Activated CD8-positive, alpha-beta memory T cell treated with anti-CD3 and anti-CD28 coated beads for 24 hours (primary cell): ENCODE measurements around the gene ZFP91.

Experiments
- DNase-seq: peaks from one replicate; pipeline ENCODE4 v3.0.0-alpha.2; 2020

ZFP91 gene

DNA sequence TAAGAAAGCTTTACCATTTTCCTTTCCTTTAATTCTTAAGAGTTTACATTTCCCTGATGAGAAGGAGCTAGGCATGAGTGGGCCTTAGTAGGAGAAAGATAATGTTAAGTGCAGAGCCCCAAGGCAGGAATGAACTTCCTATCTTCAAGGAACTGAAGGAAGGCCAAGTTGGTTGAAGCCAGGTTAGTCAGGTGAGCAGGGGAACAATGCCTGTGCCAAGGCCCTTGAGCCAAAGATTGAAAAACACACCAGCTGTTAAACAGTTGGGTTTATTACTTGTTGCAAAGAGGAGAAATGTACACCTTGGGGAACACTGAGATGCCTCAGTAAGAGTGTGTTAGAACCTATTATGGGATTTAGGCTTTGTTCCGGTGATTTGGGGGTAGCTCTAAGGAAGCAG is 53.6 kb downstream of the ZFP91 start:
- DNase-seq = no peak

DNA sequence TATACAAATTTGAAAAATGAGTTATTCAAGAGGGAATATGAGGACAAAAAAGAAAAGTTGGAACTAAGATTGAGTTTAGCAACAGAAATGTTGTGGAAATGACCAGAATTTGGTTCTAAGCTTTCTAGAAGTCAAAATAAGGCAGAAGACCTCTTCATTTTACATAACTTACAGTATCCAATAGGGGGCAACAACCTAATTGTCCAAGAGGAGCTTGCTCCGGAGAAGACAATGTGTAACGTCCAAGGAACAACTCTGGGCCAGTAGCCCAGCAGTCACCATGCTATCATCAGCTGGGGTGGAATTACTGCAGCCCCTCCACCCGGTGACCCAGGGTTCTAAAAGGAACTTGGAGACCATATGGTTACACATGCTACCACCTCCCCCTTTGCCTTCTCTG is 57.7 kb downstream of the ZFP91 start:
- DNase-seq = no peak

DNA sequence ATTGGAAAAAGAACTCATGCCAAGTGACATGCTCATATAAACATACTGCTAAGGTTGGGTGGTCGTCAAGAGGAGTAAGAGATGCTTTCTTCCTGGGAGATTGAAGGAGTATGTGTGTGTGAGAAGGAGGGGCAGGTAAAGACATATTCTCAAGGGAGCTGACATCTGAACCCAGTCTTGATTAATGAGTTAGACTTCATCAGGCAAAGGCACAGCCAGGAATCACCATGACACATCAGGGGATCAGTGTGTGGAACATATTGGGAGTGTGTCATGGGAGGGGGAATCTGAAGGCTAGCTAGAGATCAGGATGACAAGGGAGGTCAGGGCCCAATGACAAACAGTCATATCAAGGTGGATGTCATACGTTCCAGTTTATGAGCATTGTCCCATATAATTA is 58.5 kb downstream of the ZFP91 start:
- DNase-seq = no peak

DNA sequence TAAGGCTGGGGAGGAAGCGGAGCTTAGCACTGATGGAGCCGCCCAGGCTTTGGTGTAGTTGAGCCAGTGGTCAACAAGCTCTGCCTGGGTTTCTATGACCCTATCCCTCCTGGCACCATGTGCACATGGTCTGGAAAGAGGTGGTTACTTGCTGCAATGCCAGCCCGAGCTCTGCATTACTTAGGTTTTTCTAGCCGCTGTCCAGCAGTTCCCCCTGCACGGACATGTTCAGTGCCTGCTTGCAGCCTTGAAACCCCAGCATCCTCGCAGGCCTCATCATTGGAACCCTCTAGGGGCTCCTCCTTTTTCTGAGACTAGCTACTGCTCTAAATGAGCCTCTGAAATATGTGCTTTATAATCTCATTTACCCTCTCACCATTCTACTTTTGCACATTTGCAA is 60.2 kb downstream of the ZFP91 start:
- DNase-seq = no peak

DNA sequence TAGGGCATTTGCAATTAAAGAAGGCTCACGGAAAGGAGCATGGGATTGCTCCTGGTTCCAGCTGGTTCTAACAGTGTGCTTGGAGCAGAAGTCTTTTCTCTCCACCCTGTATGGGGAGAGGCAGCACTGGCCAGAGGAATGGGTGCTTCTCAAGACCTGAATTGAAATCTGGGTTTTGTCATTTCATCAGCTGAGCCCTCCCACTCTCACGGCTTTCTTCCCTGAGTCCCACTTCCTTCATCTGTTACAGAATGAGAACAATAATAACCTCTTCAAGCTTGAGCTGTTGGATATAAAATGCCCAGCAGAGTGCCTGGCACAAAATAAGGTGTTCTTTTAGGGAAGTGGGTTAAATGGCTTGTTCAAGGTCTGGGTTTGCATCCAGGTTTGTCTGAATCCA is 60.8 kb downstream of the ZFP91 start:
- DNase-seq = no peak

DNA sequence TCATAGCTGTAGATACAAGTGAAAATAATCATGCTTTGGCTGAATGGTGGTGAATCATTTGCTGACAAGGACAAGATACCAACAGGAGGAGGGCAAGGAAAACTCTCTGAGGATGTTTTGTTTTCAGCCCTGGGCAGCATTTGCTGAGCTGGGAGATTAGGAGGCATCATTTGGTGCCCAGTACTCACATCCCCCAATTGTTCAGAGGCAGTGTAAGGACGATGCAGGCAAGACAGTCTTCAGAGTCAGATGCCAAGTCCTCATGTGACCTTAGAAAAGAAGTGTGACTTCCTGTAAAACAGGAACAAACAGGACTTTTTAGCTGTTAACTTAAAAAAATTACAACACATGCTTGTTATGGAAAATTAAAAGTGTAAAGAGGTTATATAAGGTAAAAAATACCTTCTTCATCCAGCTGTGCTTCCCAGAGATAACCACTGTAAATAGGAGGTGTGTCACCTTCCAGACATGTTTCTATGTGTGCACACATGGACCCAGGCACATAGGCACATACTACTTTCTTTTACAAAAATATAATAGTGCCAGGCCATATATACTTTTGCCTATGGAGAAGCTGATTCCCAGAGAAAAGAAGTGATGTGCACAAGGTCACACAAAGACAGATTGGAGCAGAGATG is 61.6 kb downstream of the ZFP91 start:
- DNase-seq = no peak

DNA sequence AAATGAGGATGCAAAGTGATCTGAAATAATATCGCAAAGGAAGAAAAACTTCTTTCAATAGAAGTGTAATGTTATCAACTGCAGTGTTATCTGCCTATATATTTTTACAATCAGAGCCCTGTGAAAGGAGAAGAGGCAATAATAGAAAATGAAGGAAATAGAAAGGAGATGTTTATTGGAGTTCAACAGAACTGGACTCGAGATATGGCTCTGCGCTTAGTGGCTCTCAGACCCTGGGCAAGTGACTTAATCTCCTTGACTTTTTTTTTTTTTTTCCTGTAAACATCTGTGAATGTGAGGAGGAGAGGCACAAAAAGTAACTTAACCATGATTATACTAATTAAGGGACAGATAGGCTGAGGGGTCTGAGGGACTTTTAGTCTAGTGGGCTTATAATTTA is 62.5 kb downstream of the ZFP91 start:
- DNase-seq = no peak

DNA sequence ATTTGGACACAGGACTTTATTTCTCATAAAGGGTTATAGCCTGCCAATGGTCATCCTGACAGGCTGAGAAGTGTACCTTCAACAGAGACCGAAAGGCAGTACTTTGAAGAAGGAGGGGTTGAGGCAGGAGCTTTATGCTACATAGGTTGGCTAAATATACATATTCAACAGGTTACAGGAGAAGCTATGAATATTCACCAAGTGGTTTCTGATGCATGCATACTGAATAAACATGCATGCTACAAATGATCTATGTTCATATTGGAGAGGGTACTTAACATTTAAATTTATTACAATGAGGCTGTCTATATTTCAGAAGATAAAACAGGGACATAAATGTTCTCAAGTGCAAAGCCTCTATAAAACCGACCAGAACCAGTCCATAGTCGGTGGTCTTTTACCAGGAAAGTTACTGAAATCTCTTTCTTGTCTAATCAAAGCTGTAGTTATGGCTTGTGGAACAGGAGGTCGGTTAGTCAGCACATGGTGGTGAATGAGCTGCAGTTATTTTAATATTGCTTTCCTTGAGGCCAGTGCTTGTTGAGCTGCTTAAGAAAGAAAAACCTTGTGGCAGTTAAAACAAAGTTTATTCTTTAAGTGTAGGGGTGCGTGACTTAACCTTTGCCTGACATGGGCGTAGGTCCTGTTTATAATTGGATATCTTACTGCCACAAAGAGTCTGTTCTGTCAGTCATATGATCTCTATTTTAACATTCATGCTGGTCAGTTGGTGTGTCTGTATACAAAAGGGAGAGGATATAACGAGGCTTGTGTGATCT is 63.1 kb downstream of the ZFP91 start:
- no peak for DNase-seq

DNA sequence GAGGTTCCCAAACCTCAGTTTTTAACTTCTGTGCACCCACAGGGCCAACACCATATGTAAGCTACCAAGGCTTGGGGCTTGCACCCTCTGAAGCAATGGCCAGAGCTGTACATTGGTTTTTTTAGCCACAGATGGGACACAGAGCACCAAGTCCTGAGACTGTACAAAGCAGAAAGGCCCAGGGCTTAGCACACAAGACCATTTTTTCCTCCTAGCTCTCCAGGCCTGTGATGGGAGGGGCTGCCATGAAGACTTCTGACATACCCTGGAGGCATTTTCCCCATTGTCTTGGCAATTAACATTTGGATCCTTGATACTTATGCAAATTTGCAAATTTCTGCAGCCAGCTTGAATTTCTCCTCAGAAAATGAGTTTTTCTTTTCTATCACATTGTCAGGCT is 67.0 kb downstream of the ZFP91 start:
- no peak for DNase-seq

DNA sequence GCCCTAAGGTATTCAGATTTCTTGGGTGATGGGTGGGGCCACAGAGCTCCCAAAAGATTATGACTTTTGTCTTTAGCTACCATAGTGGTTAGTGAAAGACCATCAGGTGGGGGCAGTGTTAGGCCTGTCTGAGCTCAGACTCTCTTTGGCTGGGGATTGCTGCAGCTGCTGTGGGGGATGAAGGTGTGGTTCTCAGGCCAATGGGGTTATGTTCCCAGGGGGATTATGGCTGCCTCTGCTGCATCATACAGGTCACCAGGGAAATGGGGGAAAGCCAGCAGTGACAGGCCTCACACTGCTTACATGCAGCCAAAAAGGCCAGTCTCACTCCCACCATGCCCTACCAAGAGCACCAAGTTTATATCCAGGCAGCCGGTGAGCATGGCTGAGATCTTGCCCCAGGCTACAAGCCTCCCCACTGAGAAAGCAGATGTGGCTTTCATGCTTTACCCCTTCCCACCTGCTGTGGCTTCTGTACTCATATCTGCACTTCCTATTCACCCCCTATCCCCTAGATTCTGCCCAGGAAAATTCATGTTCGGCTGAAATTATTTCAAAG is 68.4 kb downstream of the ZFP91 start:
- DNase-seq = no peak

DNA sequence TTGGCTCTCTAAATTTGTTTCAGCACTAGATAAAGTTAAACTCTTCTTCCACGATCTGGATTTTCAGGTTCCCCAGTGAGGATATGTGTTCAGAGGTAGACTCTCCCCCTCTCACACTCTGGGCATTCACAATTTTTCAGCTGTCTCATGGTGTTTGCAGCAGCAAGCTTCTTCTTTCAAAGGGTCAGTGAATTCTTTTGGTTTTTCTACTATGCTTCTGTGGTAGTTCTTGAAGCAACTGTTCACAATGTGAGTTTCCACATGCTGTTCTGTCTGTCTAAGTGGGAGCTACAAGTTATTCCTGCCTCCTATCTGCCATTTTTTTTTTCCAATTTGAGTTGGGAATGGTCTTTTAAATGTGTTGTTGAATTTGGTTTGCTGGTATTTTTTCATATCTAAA is 69.0 kb downstream of the ZFP91 start:
- no peak for DNase-seq

DNA sequence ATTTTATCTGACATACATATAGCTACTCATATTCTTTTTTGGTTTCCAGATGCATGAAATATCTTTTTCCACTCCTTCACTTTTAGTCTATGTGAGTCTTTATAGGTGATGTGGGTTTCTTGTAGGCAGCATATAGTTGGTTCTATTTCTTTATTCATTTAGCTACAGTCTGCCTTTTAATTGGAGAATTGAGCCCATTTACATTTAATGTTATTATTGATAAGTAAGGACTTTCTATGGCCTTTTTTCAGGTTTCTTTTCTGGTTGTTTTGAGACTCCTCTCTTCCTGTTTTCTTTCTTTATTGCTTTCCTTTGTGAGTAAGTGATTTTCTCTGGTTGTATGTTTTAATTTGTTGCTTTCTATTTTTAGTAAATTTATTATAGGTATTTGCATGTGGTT is 70.8 kb downstream of the ZFP91 start:
- DNase-seq = no peak

DNA sequence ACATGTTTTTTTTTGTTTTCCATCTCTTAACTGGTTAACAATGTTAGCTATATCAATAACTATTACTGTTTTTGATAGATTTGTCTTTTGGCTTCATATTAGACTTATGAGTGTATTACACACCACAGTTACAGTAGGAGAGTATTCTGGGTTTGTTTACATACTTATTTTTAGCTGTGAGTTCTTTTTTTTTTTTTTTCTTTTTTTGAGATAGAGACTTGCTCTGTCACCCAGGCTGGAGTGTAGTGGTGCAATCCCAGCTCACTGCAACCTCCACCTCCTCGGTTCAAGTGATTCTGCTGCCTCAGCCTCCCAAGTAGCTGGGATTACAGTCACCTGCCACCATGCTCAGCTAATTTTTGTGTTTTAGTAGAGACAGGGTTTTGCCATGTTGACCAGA is 71.6 kb downstream of the ZFP91 start:
- no peak for DNase-seq

DNA sequence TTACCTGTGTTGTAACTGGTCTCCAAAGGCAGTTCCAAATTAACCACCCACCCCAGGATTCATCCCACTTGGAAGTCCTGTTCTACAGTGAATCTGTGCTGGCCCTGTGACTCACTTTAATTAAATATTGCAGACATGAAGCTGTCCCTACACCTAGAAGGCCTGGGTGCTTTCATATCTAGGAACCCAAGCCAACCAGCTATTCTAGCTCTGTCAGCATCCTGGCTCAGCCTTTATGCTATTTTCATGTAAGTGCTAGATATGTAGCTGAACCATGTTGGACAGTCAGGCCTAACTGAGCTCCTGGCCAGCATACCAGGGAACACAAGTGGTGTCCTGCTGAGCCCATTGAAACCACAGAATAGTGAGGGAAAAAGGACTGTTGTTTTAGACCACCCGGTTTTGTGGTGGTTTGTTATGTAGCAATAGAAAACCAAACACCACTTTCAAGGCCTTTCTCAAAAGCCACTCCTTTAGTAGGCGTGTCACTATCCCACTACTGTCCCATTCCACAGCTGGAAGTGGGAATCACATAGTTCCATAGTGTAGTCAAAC is 73.9 kb downstream of the ZFP91 start:
- DNase-seq = no peak

DNA sequence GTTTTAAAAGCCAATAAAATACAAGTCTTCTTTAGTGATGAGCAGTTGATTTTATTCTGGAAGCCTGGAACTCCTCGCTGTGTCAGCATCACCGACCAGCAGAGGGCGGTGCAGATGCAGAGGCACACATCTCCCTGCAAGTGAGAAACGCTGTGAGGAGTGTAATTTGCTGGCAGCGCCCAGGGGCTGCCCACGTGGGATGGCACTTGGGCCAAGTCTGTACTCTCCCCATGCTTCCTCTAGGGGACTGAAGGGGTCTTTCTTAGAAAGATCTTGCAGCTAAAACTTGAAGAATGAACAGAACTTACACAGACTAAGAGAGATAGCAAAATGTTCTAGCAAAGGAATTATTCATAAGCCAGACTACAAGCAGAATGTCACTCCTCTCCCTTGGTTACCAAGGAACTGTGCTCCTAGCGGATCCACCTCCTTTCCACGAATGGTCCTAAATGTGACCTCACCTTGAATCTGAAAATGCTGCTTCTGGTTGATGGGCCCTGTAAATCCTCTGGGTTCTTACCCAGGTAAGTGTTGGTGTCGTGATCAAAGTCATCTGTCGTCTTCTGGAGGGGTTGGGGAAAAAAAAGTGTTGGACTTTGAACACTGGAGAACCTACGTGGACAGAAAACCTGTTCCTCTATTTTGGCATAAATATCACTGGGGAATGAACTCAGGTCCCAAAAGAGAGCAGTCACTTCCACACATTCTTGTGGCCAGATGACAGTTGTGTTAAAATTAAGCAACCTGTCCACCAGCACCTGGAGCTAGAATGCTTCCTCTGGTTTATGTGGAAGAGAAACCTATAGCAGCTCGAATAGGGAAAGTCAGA is 75.4 kb downstream of the ZFP91 start:
- peak; percentile 90 for DNase-seq

DNA sequence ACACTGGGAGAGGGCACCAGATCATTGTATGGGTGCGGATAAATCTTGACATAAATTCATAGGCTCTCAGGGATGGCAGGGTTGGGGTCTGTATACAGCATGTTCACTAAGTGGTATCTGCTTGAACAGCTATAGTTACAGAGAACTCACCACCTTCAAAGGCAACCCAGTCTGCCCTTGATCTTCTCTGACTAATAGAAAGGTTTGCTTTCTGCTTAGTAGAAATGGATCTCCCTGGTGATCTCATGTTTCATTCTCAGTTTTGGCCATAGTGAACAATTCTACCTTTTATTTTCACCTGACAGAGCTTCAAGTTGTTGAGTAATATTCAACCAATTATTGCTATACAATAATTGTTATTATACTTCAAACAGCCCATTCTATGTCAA is 76.0 kb downstream of the ZFP91 start:
- no peak for DNase-seq

DNA sequence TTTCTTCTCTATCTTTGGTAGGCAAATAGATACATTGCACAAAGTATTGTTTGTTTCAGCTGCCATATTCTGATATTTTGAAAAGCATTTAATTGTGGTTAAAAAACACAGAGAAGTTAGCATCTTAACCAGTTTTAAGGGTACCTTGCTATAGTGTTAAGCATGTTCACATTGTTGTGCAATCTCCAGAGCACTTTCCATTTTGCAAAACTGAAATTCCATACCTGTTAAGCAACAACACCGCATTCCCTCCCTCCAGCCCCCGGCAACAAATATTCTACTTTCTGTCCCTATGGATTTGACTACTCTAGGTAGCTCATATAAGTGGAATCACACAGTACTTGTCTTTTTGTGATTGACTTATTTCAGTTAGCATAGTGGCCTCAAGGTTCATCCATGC is 77.5 kb downstream of the ZFP91 start:
- DNase-seq = no peak

DNA sequence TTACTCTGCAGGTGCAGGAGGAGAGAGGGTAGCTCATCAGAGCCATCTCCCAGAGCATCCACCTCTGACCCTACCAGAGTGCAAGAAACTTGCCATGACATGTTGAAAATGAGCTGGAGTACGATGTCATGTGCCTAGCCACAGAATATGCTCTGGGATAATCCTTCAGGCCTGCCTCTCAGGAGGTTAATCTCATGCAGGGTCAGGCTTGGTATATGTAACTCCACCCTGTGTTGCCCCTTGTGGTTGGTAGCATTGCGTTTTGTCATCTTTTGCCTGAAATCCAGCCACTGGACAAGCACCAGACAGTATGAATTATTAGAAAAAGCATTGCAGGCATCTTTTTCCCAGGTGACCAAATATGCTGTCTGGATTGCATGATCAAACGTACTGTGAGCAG is 79.8 kb downstream of the ZFP91 start:
- DNase-seq = no peak

DNA sequence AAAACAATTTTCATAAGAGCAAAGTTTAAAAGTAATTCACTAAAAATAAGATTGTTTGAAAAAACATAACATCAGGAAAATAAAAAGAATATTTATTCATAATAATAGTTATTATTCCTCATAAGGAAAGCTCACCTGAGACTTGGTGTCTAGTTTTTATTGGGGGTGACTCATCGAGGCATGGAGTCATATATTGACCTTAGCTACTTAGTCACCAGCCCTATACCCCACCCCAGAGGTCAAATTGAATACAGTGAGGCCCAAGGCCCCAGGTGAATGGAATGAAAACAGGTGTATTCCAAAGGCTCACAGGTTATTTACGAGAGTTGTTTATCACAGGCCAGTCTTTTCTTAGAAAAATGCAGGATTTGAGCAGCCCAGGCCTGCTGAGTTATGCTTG is 80.5 kb downstream of the ZFP91 start:
- DNase-seq = no peak

DNA sequence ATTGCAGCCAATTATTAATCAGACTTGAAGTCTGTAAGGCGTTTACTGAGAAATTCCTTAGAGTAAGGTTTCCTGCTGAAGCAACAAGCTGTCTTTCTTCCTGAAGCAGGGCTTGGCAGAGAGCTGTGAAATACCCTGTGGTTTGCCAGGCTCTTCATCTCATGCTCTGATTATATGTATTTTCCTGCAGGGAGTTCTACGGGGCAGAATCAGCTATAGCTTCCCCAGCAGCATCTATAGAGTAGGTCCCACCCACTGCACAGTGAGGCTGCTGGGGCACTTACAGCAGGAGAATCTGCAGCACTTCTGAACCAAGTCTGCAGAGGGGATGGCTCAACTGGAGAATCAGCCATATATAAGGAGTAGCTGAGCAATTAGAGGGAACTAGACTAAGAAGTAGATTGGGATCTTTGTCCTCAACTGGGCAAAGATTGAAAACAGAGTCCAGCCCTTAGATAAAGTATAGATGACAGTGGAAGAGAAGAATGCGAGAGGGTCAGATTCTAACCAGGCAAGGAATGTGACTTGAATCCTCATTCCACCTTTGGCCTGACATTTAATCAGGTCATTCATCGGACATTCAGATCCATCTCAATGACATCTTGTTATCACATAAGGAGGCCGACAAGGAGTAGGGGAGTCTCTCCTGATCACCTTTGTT is 81.2 kb downstream of the ZFP91 start:
- DNase-seq = no peak
